ENCODE measurements around the gene PALD1.
A peak's percentile ranks its signal among the peaks of the same experiment; 100 is the strongest.

The PALD1 gene

DNA sequence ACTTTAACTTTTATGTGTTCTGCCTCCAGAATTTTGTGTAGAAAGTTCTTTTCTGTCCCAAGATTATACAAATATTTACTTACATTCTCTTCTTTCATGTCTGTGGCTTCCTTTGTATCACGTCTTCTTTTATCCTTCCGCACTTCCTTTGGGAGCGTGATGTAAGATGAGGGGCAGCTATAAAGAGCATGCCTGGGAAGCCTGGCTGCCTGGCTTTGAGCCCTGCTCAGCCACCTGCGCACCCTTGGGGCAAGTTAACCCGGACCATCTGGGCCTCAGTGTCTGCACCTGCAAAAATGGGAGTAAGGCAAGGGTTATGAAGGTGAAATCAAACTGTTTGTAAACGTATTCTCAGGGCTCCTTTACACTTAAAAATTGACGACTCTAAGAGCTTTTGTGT, 25.2 kb downstream of the PALD1 start:
- no peak for DNase-seq (ENCODE audit: low spot score)
- TF ChIP-seq, protein P1, sequence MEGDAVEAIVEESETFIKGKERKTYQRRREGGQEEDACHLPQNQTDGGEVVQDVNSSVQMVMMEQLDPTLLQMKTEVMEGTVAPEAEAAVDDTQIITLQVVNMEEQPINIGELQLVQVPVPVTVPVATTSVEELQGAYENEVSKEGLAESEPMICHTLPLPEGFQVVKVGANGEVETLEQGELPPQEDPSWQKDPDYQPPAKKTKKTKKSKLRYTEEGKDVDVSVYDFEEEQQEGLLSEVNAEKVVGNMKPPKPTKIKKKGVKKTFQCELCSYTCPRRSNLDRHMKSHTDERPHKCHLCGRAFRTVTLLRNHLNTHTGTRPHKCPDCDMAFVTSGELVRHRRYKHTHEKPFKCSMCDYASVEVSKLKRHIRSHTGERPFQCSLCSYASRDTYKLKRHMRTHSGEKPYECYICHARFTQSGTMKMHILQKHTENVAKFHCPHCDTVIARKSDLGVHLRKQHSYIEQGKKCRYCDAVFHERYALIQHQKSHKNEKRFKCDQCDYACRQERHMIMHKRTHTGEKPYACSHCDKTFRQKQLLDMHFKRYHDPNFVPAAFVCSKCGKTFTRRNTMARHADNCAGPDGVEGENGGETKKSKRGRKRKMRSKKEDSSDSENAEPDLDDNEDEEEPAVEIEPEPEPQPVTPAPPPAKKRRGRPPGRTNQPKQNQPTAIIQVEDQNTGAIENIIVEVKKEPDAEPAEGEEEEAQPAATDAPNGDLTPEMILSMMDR (IDR thresholded peaks at IDR 0.05; ENCODE audit: borderline replicate concordance, control extremely low read depth, extremely low read depth, insufficient read depth, missing control alignments), result no peak
- in situ Hi-C loops (cut with MboI; ENCODE audit: low sequenced_read_pairs, unreplicated experiment), result no loop called here

- no peak for DNase-seq (ENCODE audit: low spot score)
- TF ChIP-seq, protein P1 (IDR thresholded peaks at IDR 0.05; ENCODE audit: borderline replicate concordance, control extremely low read depth, extremely low read depth, insufficient read depth, missing control alignments), result no peak
- in situ Hi-C loops (cut with MboI; ENCODE audit: low sequenced_read_pairs, unreplicated experiment), result no loop called here
These were observed 26.2 kb downstream of the PALD1 start for GRCh38 chr10:70504521-70505358.

DNA sequence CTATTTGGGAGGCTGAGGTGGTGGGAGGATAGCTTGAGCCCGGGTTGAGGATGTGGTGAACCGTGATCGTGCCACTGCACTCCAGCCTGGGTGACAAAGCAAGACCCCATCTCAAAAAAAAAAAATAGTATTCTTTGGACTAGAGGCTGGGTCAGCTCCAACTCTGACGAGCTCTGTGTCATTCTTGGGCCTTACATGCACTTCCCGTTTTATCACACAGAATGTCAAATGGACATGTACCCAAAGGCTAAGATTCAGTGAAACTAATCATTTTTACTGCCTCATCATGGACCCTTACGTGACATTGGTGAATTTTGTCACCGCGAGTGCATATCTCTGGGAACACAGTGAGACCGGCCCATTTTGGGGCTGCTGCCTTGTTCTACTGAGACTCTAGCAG, 27.3 kb downstream of the PALD1 start:
- DNase-seq (ENCODE audit: low spot score), result no peak
- in situ Hi-C loops (cut with MboI; ENCODE audit: low sequenced_read_pairs, unreplicated experiment), result no loop called here
- TF ChIP-seq, protein P1 (IDR thresholded peaks at IDR 0.05; ENCODE audit: borderline replicate concordance, control extremely low read depth, extremely low read depth, insufficient read depth, missing control alignments), result no peak

- in situ Hi-C loops (cut with MboI; ENCODE audit: low sequenced_read_pairs, unreplicated experiment), result no loop called here
- DNase-seq (ENCODE audit: low spot score), result no peak
- TF ChIP-seq, protein P1 (IDR thresholded peaks at IDR 0.05; ENCODE audit: borderline replicate concordance, control extremely low read depth, extremely low read depth, insufficient read depth, missing control alignments), result no peak
These were observed 29.4 kb downstream of the PALD1 start for GRCh38 chr10:70507966-70508365.

GRCh38 chr10:70508912-70509756, 30.6 kb downstream of the PALD1 start:
- in situ Hi-C loops (cut with MboI; ENCODE audit: low sequenced_read_pairs, unreplicated experiment), result no loop called here
- peak; percentile 62 for DNase-seq (ENCODE audit: low spot score)

GRCh38 chr10:70509757-70510147, 31.2 kb downstream of the PALD1 start:
- in situ Hi-C loops (cut with MboI; ENCODE audit: low sequenced_read_pairs, unreplicated experiment), result no loop called here
- no peak for DNase-seq (ENCODE audit: low spot score)
- TF ChIP-seq, protein P1 (IDR thresholded peaks at IDR 0.05; ENCODE audit: borderline replicate concordance, control extremely low read depth, extremely low read depth, insufficient read depth, missing control alignments), result no peak

More at GRCh38 chr10:70508912-70509756, 30.6 kb downstream of the PALD1 start:
- TF ChIP-seq, protein P1 (IDR thresholded peaks at IDR 0.05; ENCODE audit: borderline replicate concordance, control extremely low read depth, extremely low read depth, insufficient read depth, missing control alignments), result no peak
